CD4-positive, alpha-beta T cell treated with Interleukin-21 for 1 hour (primary cell): ENCODE measurements around the gene UBR4.
"Not testable (repeated sequence)": the region's sequence is repeated elsewhere in the genome, so short reads cannot be mapped to it uniquely, and the experiment has no call there.

Experiments used
- DNase-seq: peaks from one replicate; pipeline ENCODE4 v3.0.0-alpha.2; 2020

UBR4 gene

DNA sequence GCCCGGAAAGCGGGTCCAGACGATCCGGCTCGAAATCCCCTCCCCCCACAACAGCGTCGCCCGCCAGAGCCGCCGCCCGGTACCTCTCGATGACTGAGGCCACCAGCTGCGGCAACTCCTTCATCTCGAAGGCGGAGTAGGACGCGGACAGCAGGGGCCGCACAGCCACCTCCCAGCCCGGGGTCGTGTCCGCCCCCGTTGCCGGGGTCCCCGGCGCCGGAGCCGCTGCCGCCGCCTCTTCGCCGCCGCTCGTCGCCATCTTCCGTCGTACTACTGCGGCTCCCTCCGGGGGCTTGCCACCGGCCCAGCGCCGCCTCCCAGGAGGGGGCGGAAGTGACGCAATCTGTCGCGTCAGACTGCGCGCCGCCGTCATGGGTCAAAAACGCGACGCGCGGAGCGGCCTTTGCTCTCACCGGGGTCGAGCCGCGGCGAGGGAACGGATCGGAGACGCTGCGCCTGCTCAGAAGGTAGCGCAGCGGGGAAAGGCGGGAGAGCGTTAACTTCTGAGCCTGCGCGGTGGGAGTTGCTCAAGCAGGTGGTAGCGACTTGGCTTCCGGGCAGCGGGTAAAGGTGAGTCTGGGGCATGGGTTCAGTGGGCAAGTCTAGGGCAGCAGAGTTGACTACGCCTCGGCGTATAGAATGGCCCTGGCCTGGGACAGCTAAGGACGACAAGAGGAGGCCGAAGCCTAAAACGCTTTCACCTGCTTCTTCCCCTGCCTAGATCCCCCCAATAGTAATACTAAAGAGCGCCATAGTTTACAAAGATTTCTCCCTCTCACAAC lies at the start of gene UBR4:
TSS of gene UBR4 (minus strand) at position 277 of the 782 bp plus-strand sequence. CDS start at position 259, 18 bp downstream.
- peak; percentile 97 for DNase-seq

DNA sequence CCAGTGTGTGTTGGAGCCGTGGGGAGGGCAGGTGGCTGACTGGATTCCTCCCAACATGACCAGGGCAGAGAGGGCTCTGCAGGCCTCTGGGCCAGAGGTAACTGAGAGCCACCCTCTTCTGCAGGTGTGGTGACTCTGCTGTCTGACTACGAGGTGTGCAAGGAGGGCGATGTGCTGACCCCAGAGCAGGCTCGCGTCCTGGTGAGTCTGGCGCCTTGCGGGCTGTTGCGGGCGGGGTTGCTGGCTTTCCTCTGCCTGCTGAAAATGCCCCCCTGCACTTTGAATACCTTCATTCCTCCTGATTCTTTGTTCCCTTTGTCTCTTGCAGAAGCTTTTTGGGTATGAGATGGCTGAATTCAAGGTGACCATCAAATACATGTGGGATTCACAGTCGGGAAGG lies 48.3 kb upstream of the UBR4 start:
- DNase-seq: no peak

DNA sequence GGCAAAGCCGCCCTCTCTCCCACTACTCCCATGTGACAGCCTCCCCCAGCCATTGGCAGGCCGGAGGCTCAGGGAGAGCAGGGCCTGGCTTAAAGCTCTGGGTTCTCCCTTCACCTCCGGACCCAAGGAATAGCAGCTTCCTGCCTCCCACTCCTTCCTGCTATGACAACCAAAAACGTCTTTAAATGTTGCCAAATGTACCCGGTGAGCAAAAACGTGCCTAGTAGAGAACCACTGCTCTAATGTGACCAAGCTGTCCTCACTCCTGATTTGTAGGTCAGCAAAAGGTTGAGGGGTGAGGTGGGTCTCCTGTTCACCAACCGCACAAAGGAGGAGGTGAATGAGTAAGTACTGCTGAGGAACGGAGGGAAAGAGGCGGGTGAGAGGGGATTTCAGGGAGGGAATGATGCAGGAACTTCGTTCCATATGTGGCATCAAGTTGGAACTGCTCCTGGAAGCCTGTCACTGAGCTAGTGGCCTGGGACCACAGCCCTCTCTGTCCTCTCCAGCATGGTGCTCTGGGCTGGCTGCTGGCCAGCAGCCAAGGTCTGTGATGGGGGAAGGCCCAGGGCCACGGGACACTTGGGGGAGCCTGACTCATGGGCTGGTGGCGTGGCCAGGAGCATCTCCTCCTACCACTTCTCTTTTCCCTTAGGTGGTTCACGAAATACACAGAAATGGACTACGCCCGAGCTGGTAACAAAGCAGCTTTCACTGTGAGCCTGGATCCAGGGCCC lies 47.3 kb upstream of the UBR4 start:
- no peak for DNase-seq

DNA sequence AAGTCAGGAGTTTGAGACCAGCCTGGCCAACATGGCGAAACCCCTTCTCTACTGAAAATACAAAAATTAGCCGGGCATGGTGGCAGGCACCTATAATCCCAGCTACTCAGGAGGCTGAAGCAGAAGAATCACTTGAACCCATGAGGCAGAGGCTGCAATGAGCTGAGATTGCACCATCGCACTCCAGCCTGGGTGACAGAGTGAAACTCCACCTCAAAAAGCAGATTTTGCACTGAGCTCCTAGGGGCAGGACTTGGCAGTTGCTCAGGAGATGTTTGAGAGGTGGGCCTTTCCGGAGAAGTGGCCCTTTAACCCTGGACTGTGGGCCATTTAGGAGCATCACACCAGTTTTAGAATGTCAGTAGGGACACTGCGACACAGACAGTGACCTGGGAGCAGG lies 46.2 kb upstream of the UBR4 start:
- DNase-seq: not testable (repeated sequence)

DNA sequence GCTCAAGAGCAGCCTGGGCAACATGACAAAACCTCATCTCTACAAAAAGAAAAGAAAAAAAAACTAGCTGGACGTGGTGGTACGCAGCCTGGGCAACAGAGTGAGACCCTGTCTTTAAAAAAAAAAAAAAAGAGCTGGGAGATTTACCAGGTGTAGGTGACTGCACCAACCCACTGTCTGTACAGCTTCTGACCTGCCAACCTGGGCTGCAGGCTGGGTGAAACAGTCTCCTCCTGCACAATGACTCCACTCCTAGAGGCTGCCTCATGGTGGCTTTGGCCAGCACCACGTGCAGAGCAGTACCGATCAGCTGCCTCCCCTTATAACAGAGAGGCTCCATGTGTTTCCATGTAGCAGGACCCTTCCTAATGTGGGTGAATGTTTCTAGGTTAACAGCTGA lies 45.2 kb upstream of the UBR4 start:
- no peak for DNase-seq

DNA sequence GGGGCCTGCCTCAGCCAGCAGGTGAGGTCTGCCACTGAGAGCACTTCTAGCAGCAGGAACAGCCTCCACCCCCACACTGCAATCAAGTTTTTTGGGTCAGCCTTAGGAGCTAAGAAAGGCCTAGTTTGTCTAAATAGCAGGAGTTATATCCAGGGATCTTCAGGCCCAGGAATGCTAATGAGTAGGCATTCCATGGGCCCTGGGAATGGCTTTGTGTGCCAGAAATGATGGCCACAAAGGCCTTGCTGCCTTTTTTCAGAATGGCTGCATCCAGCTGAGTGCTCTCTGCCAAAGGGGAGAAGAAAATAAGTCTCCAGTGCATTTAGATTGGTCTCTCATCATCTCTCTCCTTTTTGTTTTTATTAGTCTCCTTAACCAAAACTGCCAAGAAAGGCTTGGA lies 44.4 kb upstream of the UBR4 start:
- DNase-seq: no peak

DNA sequence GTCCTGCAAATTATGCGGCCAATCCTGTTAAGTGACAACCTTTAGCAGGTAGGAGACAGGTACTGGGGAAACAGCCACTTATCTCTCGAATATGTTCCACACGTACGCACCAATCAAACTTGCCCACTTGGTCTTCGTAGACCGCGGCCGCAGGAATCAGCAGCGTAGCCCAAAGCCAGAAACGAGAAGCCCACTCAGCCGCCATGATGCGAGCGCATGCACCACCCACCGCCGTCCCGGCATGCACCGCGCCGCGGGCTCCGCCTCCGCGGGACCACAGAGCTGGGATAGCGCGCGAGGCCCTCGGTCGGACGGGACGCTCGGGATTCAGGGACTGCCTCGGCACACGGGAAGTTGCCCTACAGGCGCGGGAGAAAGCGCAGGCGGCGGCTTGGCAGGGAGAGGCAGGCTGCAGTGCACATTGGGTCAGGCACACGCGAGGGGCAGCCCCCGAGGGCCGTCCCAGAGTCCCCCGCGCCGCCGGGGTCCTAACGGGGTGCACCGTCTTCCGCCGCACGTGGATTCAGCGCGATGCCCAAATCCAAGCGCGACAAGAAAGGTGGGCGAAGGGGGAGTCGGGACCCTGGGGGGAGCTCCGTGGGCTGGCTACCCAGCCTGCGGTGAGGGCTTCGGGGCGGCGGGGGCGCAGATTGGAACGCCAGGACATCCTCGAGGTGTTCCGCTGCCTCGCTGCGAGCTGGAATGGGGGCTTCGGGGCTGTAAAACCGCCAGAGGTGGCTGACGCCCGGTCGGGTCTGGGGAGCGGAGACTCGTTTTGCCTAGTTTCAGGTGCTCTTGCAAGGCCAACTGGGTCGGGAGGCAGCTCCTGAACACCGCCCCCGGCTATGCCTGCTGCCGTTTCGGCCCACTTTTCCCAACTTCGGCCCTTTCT lies 41.5 kb upstream of the UBR4 start, which contains the start of the genes EMC1 and MRTO4:
TSS of gene EMC1 (minus strand) at position 220 of the 892 bp plus-strand sequence. CDS start at position 205, 15 bp downstream.
TSS of gene MRTO4 (plus strand) at position 501 of the 892 bp plus-strand sequence. CDS start at position 532, 31 bp downstream.
- peak; percentile 85 for DNase-seq

DNA sequence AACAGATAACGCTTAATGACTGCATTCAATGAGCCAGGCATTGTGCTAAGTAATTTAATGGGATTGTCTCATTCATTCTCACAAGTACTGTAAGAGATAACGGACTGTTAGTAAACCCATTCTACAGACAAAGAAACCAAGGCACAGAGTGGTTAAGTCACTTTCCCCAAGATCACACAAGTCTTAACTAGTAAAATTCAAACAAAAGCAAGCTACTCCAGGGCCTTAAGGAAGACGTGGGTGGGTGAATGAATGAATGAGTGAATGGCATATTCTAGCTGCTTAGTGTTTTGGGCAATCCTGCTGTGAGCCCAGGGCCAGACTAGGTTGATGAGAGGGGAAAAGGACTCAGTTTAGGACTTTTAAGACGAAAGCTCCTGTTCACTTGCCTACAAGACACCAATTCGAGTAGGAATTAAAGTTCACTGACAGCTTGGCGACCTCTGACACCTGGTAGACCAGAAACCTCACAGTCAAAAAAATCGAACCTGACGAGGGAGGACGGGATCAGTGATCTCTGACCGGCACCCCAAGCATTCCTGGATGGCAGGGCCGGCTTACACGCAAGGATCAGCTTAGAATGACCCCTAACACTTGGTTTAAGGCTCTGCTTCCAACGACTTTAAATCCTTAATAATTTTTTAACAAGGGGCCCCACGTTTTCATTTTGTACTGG lies 40.7 kb upstream of the UBR4 start:
- DNase-seq: no peak

DNA sequence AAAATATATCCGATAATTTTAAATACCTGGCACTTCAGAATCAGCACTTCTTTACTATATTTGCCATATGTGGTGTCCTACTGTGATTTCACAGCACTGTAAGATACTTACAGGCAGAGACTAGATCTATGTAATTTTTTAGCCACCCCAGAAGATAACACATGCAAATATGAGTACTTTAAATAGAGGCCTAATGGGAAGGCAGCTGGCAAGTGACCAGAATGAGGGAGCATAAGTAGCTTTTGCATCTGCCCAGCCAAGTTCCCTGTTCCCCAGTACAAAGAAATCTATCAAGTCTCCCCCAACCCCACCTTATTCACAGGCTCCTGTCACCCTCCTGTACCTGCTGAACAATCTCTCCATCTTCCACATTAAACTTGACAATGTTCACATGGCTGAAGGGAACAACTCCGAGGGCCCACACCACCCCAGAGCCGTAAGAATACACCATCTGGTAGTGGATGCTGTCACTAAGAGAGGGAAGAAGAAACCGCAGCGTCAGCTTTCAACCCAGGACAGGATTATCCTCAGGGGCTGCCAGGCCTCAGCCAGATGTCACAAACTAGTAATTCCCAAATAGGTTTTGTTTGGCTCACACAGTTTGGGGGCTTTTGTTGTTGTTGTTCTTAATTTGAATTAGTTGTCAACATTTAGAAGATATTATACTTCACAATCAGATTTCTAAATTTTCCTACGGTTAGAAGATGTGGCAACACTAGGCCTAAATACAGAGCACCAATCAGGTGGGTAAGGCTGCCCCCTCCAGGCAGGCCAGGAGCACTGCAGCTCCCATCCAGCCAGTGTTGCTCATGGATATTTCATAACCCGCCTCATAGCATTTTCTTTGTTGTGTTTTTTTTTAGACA lies 30.8 kb upstream of the UBR4 start:
- peak; percentile 71 for DNase-seq

DNA sequence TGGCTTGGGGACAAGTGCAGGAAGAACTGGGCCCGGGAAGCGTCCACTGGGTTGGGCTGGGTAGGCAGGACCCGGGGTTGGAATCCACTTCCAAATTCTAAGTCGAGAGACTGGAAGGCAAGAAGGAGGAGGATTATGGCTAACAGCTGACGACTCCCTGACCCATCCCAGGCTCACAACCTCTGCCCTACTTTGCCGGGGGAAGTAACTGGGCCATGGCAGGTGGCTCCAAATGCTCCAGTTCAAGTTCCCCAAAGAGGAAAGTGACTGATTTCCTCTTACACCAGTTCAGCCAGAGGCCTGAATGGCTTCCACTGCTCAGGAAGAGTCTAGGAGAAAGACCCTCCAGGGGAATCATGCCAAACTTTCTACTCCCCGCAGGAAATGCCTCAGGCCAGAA lies 29.8 kb upstream of the UBR4 start:
- DNase-seq: no peak

DNA sequence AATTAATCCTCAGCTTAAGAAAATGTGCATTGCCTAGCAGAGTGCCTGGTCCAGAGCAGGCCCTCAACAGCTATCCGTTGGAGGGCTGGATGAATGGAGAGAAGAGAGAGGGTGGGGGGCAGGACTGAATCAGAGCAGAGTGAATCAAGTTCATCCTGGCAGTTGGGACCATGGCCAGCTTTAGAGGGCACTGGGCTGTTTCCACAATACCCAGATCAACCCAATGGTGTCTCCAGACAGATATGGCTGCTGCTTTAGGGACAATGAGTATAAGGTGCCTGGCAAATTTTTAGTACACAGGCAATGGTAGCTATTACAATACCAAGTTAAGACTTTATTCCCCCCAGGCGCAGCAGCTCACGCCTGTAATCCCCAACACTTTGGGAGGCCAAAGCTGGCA lies 24.2 kb upstream of the UBR4 start:
- DNase-seq: no peak

DNA sequence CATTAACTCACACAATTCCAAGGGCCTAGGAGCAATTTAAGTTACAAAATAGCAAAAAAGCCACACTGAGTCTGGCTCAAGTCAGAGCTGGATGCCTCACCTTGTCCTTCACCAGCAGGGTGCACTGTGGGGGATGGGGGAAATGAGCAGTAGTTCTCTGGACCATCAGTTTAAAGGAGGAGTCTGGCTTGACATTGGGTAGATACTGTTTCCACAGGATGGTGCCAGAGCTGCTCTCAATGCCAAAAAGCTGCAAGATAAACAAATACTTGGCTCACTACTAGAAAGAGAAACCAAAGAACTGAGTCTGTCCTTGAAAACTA lies 22.4 kb upstream of the UBR4 start:
- DNase-seq: no peak

DNA sequence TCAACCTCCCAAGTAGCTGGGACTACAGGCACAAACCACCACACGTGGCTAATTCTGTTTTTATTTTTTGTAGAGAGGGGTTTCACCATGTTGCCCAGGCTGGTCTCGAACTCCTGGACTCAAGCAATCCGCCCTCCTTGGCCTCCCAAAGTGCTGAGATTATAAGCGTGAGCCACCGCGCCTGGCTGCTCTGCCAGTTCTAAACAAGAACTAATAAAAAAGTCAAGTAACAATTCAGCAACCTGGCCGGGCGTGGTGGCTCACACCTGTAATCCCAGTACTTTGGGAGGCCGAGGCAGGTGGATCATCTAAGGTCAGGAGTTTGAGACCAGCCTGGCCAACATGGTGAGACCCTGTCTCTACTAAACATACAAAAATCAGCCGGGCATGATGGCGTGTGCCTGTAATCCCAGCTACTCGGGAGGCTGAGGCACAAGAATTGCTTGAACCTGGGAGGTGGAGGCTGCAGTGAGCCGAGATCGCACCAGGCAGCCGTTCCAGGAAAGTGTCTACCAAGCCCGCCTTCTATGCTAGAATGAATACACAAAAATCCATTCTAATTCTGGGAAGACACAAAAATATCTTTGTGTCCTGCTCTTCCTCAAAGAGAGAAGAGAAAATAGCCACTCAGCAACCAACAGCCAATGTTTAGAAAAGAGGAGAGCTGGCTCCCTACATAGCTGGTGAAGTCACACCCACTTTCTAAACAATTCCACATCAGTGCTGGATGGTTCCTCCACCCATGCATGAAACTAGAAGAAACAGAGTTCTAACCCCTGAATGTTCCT lies 21.9 kb upstream of the UBR4 start:
- not testable (repeated sequence) for DNase-seq

DNA sequence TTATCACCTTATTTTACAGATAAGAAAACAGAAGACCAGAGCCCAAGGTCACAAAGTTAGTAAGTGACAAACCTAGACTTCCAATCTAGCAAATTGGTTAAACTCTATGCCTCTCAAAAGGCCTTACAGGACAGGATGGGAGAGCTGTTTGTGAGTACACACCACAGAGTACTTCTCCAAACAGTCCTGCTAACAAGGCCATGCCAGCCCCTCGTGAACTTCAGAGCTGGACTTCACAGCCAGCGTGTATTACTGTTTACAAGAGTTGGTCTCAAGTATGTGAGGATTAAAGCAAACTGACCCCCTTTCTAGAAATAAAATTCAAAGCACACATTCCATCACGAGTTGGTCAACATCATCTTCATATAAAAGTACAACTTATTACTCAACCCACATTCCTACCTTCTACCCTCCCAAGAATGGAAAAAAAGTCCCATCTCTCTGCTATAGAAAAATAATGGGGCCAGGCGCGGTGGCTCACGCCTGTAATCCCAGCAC lies 19.8 kb upstream of the UBR4 start:
- DNase-seq: no peak

DNA sequence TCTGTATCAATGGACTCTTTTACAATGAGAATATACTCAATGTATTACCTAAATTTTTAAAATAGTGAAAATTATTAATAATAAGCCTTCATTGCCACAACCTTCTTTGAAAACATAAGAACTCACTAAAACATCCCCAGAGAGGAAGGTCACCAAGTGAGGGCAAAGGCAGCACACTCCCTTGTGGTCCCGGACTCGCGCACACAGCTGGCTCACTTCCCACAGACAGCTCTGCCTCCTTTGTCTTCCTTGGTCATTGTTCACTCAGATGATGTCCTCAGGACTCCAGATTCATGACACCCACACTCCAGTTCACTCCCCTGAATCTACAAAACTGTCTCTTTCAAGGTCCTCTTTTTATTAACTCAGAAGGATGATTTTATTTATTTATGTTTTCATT lies 19.2 kb upstream of the UBR4 start:
- no peak for DNase-seq

DNA sequence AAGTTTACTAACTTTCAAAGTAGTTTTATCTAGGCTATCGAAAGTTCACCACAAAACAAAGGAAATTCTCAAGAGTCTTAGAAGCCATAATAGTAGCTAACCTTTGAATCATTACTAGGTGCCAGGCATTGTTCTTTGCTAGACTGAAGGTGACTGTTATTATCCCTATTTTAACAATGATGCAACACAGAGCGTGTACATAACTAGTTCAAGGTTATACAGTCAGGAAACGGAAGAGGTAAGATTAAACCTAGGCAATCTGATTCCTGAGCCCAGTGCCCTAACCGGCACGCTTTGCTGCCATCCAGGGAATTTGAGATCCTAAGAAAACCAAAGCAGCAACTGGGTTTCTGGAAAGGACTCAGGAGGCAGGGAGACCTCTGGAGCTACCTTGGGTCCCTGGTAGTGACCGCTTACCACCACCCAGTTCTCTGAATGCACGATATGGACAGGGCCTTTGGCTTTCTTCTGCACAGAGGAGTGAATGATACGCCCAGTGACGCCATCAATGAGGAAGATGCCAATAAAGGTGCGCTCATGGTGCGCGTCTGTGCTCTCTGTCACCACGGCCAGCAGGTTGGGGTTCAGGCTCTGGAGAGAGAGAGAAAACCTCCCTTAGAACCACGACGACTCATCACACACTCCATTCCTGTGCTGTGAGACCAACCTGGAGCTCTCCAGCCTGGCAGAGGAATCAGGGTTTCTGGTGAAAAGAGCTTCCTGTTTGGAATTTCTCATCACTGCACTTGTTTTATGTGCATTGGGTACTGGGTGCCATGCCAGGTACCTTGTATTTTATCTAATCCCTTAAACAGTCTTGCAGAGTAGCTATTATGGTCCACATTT lies 13.1 kb upstream of the UBR4 start:
- no peak for DNase-seq

DNA sequence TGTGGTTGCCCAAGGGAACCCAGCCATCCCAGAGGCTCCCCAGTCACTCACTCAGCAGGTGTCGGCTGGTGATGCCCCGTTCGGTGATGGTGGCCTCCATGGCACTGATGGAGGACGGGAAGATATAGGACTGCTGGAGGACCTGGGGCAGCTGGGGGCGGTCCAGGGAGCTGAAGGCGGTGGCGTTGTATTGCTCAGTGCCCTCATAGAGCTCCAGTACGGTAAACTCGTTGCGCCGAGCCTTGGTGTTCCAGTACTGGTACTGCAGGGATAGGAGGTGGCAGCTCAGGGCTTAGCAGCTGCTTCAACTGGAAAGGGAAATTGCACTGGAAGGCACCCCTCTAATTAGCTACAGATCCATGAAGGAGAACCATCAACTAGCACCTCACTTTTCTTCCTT lies 12.5 kb upstream of the UBR4 start:
- DNase-seq: no peak

DNA sequence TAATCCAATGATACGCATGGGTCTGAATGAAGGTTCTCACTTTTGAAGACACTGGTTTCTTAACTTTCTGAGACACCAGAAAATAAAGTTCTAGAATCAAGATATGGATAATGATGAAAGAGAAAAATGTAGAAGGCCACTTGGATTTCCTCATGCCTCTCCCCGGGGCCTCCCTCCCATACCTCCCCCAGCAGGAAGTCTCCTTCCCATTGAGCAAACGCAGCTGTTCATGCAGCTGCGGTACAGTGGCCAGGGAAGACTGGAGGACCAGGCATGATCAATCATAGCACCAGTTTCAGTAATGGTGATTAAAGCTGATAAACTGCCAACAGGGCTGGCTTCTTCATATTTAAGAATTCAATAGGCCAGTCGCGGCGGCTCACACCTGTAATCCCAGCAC lies 10.9 kb upstream of the UBR4 start:
- DNase-seq: no peak

DNA sequence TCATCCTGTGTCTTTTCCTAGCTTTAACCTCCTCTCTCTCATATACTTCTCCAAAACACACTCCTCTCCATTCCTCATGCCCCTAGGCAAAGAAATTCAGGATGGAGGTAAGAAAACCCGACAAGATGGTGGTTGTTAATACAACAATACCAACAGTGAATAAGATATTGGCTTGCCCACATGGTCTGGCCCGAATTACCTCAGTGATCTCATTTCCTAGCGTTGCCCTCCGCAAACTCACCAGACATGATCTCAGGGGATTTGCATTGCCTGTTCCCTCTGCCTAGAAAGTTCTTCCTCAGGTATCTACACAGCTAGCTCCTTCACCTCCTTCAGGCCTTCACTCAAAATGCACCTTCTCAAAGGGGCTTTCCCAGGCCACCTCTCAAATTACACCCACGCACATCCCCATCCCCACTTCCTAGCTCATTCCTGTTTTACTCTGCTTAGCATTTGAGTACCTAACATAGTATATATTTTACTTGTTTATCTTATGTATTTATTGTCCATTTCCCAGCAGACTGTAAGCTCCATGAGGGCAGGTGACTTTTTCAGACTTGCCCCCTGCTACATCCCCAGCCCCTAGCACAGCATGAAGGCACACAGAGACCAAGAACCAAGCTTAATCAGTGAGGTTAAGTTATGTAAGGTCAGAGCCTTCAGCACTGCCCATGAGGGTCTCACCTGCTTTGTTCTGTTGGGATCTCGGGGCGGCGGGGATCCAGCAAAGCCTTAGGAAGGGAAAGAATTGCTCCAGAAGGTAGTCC lies 10.2 kb upstream of the UBR4 start:
- DNase-seq: no peak
